Left ventricle myocardium inferior (tissue), 1 donor: ENCODE measurements around the gene TICRR. TPM values are rescaled to one million over a fixed set of nuclear protein-coding genes. Genes with fewer than 3 reads are reported as not detected.

Experiments
- DNase-seq: peaks from one replicate; pipeline ENCODE4 v3.0.0-alpha.2; 2020
- H3K27ac ChIP-seq: fragments of 200-600 bp; replicated peaks from 2 replicates; pipeline ENCODE4 v1.8.0; 2021
- H3K27me3 ChIP-seq: fragments of 200-600 bp; 2 replicates; pipeline ENCODE4 v1.8.0; 2021; ENCODE audit warnings: low read depth
- H3K36me3 ChIP-seq: fragments of 200-600 bp; 2 replicates; pipeline ENCODE4 v1.8.0; 2021
- H3K4me1 ChIP-seq: fragments of 200-600 bp; 2 replicates; pipeline ENCODE4 v1.8.0; 2021
- H3K4me3 ChIP-seq: fragments of 200-600 bp; 2 replicates; pipeline ENCODE4 v1.8.0; 2021; ENCODE audit warnings: mild to moderate bottlenecking, moderate library complexity
- H3K9me3 ChIP-seq: fragments of 200-600 bp; replicated peaks from 2 replicates; pipeline ENCODE4 v1.8.0; 2021
- CTCF ChIP-seq: fragments of 200-600 bp; IDR thresholded peaks from 2 replicates; pipeline ENCODE4 v1.8.0; 2021; ENCODE audit warnings: antibody characterized with exemption, mild to moderate bottlenecking, borderline replicate concordance
- intact Hi-C: fragments of 100-400 bp; cut with micrococcal nuclease; formaldehyde crosslinking; loops from one replicate; pipeline ENCODE4 v1.11.0; 2022
- total RNA-seq: library from RNA; stranded (reverse); fragmentation: NEBNext Ultra II Directional; extraction: Animal tissue kit (Norgen Biotek cat#: 25700); gene quantifications from one replicate; pipeline ENCODE4 v1.2.1, GENCODE V29; 2021
- donor health status: DM: no; HTN: yes; CAD: no; lungs with severe emphysema.

TICRR gene
- total RNA-seq, 1 donor from 2014 or later: 0.08 TPM

- intact Hi-C loops: no loop called here
- no peaks in the 10 kb centered on the region for H3K36me3 ChIP-seq
- DNase-seq: no peak
- no peak overlapping the region for H3K27ac ChIP-seq
- H3K4me1 ChIP-seq: no peaks in the 10 kb centered on the region
- H3K9me3 ChIP-seq: no peaks in the 10 kb centered on the region
- peaks cover 8% of the 10 kb centered on the region for H3K27me3 ChIP-seq
- no peak for TF ChIP-seq CTCF
- H3K4me3 ChIP-seq: no peak overlapping the region
These were observed 11.4 kb downstream of the TICRR start for GRCh38 chr15:89586651-89587050.

GRCh38 chr15:89587955-89588354 is 12.7 kb downstream of the TICRR start:
- DNase-seq: no peak
- Histone ChIP-seq H3K36me3 (no peaks in the 10 kb centered on the region), H3K4me1 (no peaks in the 10 kb centered on the region), H3K27ac (no peak overlapping the region), H3K27me3 (peaks cover 8% of the 10 kb centered on the region), H3K9me3 (no peaks in the 10 kb centered on the region), H3K4me3 (no peak overlapping the region)
- intact Hi-C loops: no loop called here
- TF ChIP-seq CTCF: no peak

- no peak for DNase-seq
- H3K27me3 ChIP-seq: peaks cover 8% of the 10 kb centered on the region
- TF ChIP-seq CTCF: no peak
- intact Hi-C loops: no loop called here
- no peak overlapping the region for H3K4me3 ChIP-seq
- no peaks in the 10 kb centered on the region for H3K9me3 ChIP-seq
- no peaks in the 10 kb centered on the region for H3K4me1 ChIP-seq
- no peak overlapping the region for H3K27ac ChIP-seq
- H3K36me3 ChIP-seq: no peaks in the 10 kb centered on the region
These were observed 16.6 kb downstream of the TICRR start for GRCh38 chr15:89591834-89592233.

- H3K36me3 ChIP-seq: no peaks in the 10 kb centered on the region
- H3K9me3 ChIP-seq: no peaks in the 10 kb centered on the region
- no peak overlapping the region for H3K27ac ChIP-seq
- TF ChIP-seq CTCF: no peak
- intact Hi-C loops: no loop called here
- peaks cover 8% of the 10 kb centered on the region for H3K27me3 ChIP-seq
- no peak overlapping the region for H3K4me3 ChIP-seq
- H3K4me1 ChIP-seq: no peaks in the 10 kb centered on the region
- DNase-seq: no peak
These were observed 17.7 kb downstream of the TICRR start for GRCh38 chr15:89593018-89593417.

GRCh38 chr15:89599021-89599420 is 23.8 kb downstream of the TICRR start:
- TF ChIP-seq CTCF: no peak
- H3K36me3 ChIP-seq: no peaks in the 10 kb centered on the region
- H3K4me3 ChIP-seq: no peak overlapping the region
- no peak overlapping the region for H3K27ac ChIP-seq
- H3K27me3 ChIP-seq: no peaks in the 10 kb centered on the region
- no peaks in the 10 kb centered on the region for H3K9me3 ChIP-seq
- intact Hi-C loops: no loop called here
- DNase-seq: no peak
- no peaks in the 10 kb centered on the region for H3K4me1 ChIP-seq

- H3K36me3 ChIP-seq: no peaks in the 10 kb centered on the region
- no peak overlapping the region for H3K4me3 ChIP-seq
- no peaks in the 10 kb centered on the region for H3K27me3 ChIP-seq
- intact Hi-C loops: no loop called here
- peaks cover 33% of the 10 kb centered on the region for H3K9me3 ChIP-seq
- no peak for DNase-seq
- no peaks in the 10 kb centered on the region for H3K4me1 ChIP-seq
- no peak for TF ChIP-seq CTCF
- H3K27ac ChIP-seq: no peak overlapping the region
These were observed 36.0 kb downstream of the TICRR start for GRCh38 chr15:89611317-89611716.
